Activated CD4-positive, alpha-beta memory T cell treated with anti-CD3 and anti-CD28 coated beads, Interleukin-2, amount 10 ng/mL, durations not matched to agents 7 days and 5 days (primary cell): ENCODE results near the gene SGMS1. TPM values are rescaled to one million over a fixed set of nuclear protein-coding genes. Genes with fewer than 3 reads are reported as not detected.

Experiments used
- CTCF ChIA-PET: fragments of 350-600 bp; sonication (Branson Sonifier 250); formaldehyde crosslinking; loops from one replicate; lab custom pipeline; 2021; ENCODE audit warnings: antibody characterized with exemption, inconsistent platforms; lab: Charles Lee
- POLR2A ChIA-PET: fragments of 350-600 bp; sonication (Branson Sonifier 250); formaldehyde crosslinking; loops from one replicate; lab custom pipeline; 2021; ENCODE audit warnings: antibody characterized with exemption; lab: Charles Lee
- DNase-seq: peaks from one replicate; pipeline ENCODE4 v3.0.0-alpha.2; 2020
- H3K27ac Mint-ChIP-seq: one replicate; pipeline ENCODE4 v1.8.0; 2021; ENCODE audit warnings: mild to moderate bottlenecking, mixed read lengths
- H3K27me3 Mint-ChIP-seq: one replicate; pipeline ENCODE4 v1.8.0; 2021; ENCODE audit warnings: mixed read lengths
- H3K36me3 Mint-ChIP-seq: one replicate; pipeline ENCODE4 v1.8.0; 2021; ENCODE audit warnings: low read depth, mixed read lengths
- H3K4me1 Mint-ChIP-seq: one replicate; pipeline ENCODE4 v1.8.0; 2021; ENCODE audit warnings: mixed read lengths
- H3K4me3 Mint-ChIP-seq: one replicate; pipeline ENCODE4 v1.8.0; 2021; ENCODE audit warnings: mild to moderate bottlenecking, mixed read lengths
- H3K9me3 Mint-ChIP-seq: one replicate; pipeline ENCODE4 v1.8.0; 2021; ENCODE audit warnings: mixed read lengths
- total RNA-seq, 2 experiments: library from RNA; stranded (reverse); gene quantifications; one replicate each; pipeline ENCODE4 v1.2.3, GENCODE V29; 2021

Gene SGMS1
- total RNA-seq, 2 experiments from 2014 or later: 18.9 to 19.9 TPM

- no peak for DNase-seq
- H3K27me3 Mint-ChIP-seq: no peaks in the 10 kb centered on the region
- H3K27ac Mint-ChIP-seq: no peak overlapping the region
- POLR2A ChIA-PET: no interaction called here
- peaks cover 28% of the 10 kb centered on the region for H3K4me1 Mint-ChIP-seq
- H3K9me3 Mint-ChIP-seq: no peaks in the 10 kb centered on the region
- H3K36me3 Mint-ChIP-seq: no peaks in the 10 kb centered on the region
- H3K4me3 Mint-ChIP-seq: no peak overlapping the region
- CTCF ChIA-PET: interaction anchor here (0.6 to 1.2 kb wide), 2 partner anchors 35 to 86 kb away, joined by 4 to 5 read pairs; no protein-coding TSS in a partner anchor
Measured at GRCh38 chr10:50618624-50619023, 5.1 kb downstream of the SGMS1 start.

- no peak overlapping the region for H3K4me3 Mint-ChIP-seq
- no peak for DNase-seq
- H3K27me3 Mint-ChIP-seq: no peaks in the 10 kb centered on the region
- H3K9me3 Mint-ChIP-seq: no peaks in the 10 kb centered on the region
- ChIA-PET POLR2A (no interaction called here), CTCF (no interaction called here)
- H3K27ac Mint-ChIP-seq: no peak overlapping the region
- H3K4me1 Mint-ChIP-seq: peaks cover 19% of the 10 kb centered on the region
- no peaks in the 10 kb centered on the region for H3K36me3 Mint-ChIP-seq
Measured at GRCh38 chr10:50615658-50616057, 8.1 kb downstream of the SGMS1 start.

GRCh38 chr10:50614444-50615137, 9.2 kb downstream of the SGMS1 start:
- H3K4me1 Mint-ChIP-seq: peaks cover 16% of the 10 kb centered on the region
- no peak overlapping the region for H3K27ac Mint-ChIP-seq
- no peaks in the 10 kb centered on the region for H3K27me3 Mint-ChIP-seq
- POLR2A ChIA-PET: interaction anchor here (2.0 kb wide), 1 partner anchor 10 kb away, joined by 9 read pairs; the partner anchor contains the start of gene SGMS1
- no peak overlapping the region for H3K4me3 Mint-ChIP-seq
- no peaks in the 10 kb centered on the region for H3K36me3 Mint-ChIP-seq
- CTCF ChIA-PET: no interaction called here
- H3K9me3 Mint-ChIP-seq: no peaks in the 10 kb centered on the region
- DNase-seq: no peak

GRCh38 chr10:50613726-50614443, 9.9 kb downstream of the SGMS1 start:
- Mint-ChIP-seq H3K4me3 (no peak overlapping the region), H3K4me1 (peaks cover 10% of the 10 kb centered on the region), H3K36me3 (no peaks in the 10 kb centered on the region), H3K27me3 (no peaks in the 10 kb centered on the region), H3K9me3 (no peaks in the 10 kb centered on the region), H3K27ac (no peak overlapping the region)
- no peak for DNase-seq
- ChIA-PET CTCF (interaction anchor here (0.7 to 0.9 kb wide), 3 partner anchors 13 to 233 kb away, joined by 3 to 4 read pairs (median 4); no protein-coding TSS in a partner anchor), POLR2A (interaction anchor here (2.0 kb wide), 1 partner anchor 10 kb away, joined by 9 read pairs; the partner anchor contains the start of gene SGMS1)

GRCh38 chr10:50613150-50613549, 10.6 kb downstream of the SGMS1 start:
- Mint-ChIP-seq H3K4me3 (no peak overlapping the region), H3K27ac (no peak overlapping the region), H3K9me3 (no peaks in the 10 kb centered on the region), H3K36me3 (no peaks in the 10 kb centered on the region), H3K27me3 (no peaks in the 10 kb centered on the region), H3K4me1 (peaks cover 7% of the 10 kb centered on the region)
- ChIA-PET POLR2A (interaction anchor here (2.0 kb wide), 1 partner anchor 11 kb away, joined by 9 read pairs; the partner anchor contains the start of gene SGMS1), CTCF (interaction anchor here (0.7 to 0.9 kb wide), 3 partner anchors 14 to 233 kb away, joined by 3 to 4 read pairs (median 4); no protein-coding TSS in a partner anchor)
- no peak for DNase-seq

GRCh38 chr10:50610368-50610767, 13.4 kb downstream of the SGMS1 start:
- Mint-ChIP-seq H3K4me3 (no peak overlapping the region), H3K36me3 (no peaks in the 10 kb centered on the region), H3K9me3 (no peaks in the 10 kb centered on the region), H3K27me3 (no peaks in the 10 kb centered on the region), H3K27ac (no peak overlapping the region), H3K4me1 (peaks cover 11% of the 10 kb centered on the region)
- no peak for DNase-seq
- CTCF ChIA-PET: no interaction called here
- POLR2A ChIA-PET: no interaction called here

- no peaks in the 10 kb centered on the region for H3K27me3 Mint-ChIP-seq
- no peaks in the 10 kb centered on the region for H3K36me3 Mint-ChIP-seq
- POLR2A ChIA-PET: no interaction called here
- no peaks in the 10 kb centered on the region for H3K9me3 Mint-ChIP-seq
- H3K4me1 Mint-ChIP-seq: peaks cover 23% of the 10 kb centered on the region
- H3K27ac Mint-ChIP-seq: no peak overlapping the region
- DNase-seq: no peak
- CTCF ChIA-PET: no interaction called here
- no peak overlapping the region for H3K4me3 Mint-ChIP-seq
Measured at GRCh38 chr10:50607356-50607925, 16.3 kb downstream of the SGMS1 start.

GRCh38 chr10:50605951-50606270, 17.8 kb downstream of the SGMS1 start:
- Mint-ChIP-seq H3K27me3 (no peaks in the 10 kb centered on the region), H3K9me3 (no peaks in the 10 kb centered on the region), H3K4me1 (peaks cover 25% of the 10 kb centered on the region), H3K27ac (no peak overlapping the region), H3K36me3 (peaks cover 1% of the 10 kb centered on the region), H3K4me3 (no peak overlapping the region)
- ChIA-PET CTCF (no interaction called here), POLR2A (no interaction called here)
- DNase-seq: no peak

GRCh38 chr10:50605269-50605950, 18.3 kb downstream of the SGMS1 start:
- POLR2A ChIA-PET: interaction anchor here (1.0 to 1.8 kb wide), 2 partner anchors 19 to 187 kb away, joined by 3 to 4 read pairs; no protein-coding TSS in a partner anchor
- H3K36me3 Mint-ChIP-seq: peaks cover 5% of the 10 kb centered on the region
- no peak overlapping the region for H3K27ac Mint-ChIP-seq
- CTCF ChIA-PET: no interaction called here
- peaks cover 29% of the 10 kb centered on the region for H3K4me1 Mint-ChIP-seq
- no peak for DNase-seq
- no peak overlapping the region for H3K4me3 Mint-ChIP-seq
- H3K27me3 Mint-ChIP-seq: no peaks in the 10 kb centered on the region
- H3K9me3 Mint-ChIP-seq: no peaks in the 10 kb centered on the region

- H3K27me3 Mint-ChIP-seq: no peaks in the 10 kb centered on the region
- ChIA-PET POLR2A (interaction anchor here (1.0 to 1.8 kb wide), 2 partner anchors 20 to 187 kb away, joined by 3 to 4 read pairs; no protein-coding TSS in a partner anchor), CTCF (no interaction called here)
- H3K27ac Mint-ChIP-seq: no peak overlapping the region
- no peak for DNase-seq
- H3K4me3 Mint-ChIP-seq: no peak overlapping the region
- H3K9me3 Mint-ChIP-seq: no peaks in the 10 kb centered on the region
- H3K36me3 Mint-ChIP-seq: peaks cover 5% of the 10 kb centered on the region
- peaks cover 31% of the 10 kb centered on the region for H3K4me1 Mint-ChIP-seq
Measured at GRCh38 chr10:50604809-50605208, 18.9 kb downstream of the SGMS1 start.

GRCh38 chr10:50604049-50604640, 19.6 kb downstream of the SGMS1 start:
- CTCF ChIA-PET: no interaction called here
- Mint-ChIP-seq H3K36me3 (peaks cover 5% of the 10 kb centered on the region), H3K27ac (no peak overlapping the region), H3K9me3 (no peaks in the 10 kb centered on the region), H3K4me3 (no peak overlapping the region), H3K27me3 (no peaks in the 10 kb centered on the region), H3K4me1 (peaks cover 31% of the 10 kb centered on the region)
- POLR2A ChIA-PET: interaction anchor here (1.8 kb wide), 1 partner anchor 20 kb away, joined by 4 read pairs; no protein-coding TSS in a partner anchor
- no peak for DNase-seq

GRCh38 chr10:50603151-50603850, 20.5 kb downstream of the SGMS1 start:
- no peaks in the 10 kb centered on the region for H3K9me3 Mint-ChIP-seq
- H3K4me1 Mint-ChIP-seq: peaks cover 31% of the 10 kb centered on the region
- DNase-seq: no peak
- no peak overlapping the region for H3K27ac Mint-ChIP-seq
- H3K4me3 Mint-ChIP-seq: no peak overlapping the region
- no peaks in the 10 kb centered on the region for H3K27me3 Mint-ChIP-seq
- H3K36me3 Mint-ChIP-seq: peaks cover 5% of the 10 kb centered on the region
- CTCF ChIA-PET: no interaction called here
- POLR2A ChIA-PET: no interaction called here
